ENCODE measurements around the gene CDKN2B.

DNA sequence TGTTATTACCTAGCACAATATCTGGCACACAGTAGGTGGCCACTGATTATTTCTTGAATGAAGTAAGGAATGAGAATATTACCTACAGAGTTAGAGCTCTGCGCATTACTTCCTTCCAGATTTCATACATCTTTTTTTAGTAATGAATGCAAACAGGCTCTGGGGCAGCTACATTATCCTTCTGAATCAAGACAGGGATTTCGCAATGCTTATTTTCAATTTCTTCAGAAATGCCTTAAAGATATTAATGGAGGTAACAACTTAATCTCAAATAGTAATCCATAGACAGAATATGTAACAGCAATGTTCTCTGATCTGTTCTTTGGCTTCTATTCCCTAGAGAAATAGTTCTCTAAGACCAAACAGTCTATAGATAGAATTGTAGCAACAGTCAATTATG, 47.5 kb downstream of the CDKN2B start:
- no peak for TF ChIP-seq POLR2A (IDR thresholded peaks at IDR 0.05)
- TF ChIP-seq, protein P1, sequence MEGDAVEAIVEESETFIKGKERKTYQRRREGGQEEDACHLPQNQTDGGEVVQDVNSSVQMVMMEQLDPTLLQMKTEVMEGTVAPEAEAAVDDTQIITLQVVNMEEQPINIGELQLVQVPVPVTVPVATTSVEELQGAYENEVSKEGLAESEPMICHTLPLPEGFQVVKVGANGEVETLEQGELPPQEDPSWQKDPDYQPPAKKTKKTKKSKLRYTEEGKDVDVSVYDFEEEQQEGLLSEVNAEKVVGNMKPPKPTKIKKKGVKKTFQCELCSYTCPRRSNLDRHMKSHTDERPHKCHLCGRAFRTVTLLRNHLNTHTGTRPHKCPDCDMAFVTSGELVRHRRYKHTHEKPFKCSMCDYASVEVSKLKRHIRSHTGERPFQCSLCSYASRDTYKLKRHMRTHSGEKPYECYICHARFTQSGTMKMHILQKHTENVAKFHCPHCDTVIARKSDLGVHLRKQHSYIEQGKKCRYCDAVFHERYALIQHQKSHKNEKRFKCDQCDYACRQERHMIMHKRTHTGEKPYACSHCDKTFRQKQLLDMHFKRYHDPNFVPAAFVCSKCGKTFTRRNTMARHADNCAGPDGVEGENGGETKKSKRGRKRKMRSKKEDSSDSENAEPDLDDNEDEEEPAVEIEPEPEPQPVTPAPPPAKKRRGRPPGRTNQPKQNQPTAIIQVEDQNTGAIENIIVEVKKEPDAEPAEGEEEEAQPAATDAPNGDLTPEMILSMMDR (IDR thresholded peaks at IDR 0.05): no peak

Measured in transverse colon (tissue), 3 donors.